HepG2 (cell line): Measurements from ENCODE around the gene LLGL2. TPM values are rescaled to one million over a fixed set of nuclear protein-coding genes. Genes with fewer than 3 reads are reported as not detected.

Experiments used
- ATAC-seq: fragments of 200-7000 bp; cut with Tn5 transposase; 3 replicates; pipeline ENCODE4 v1.9.1; 2020; ENCODE audit warnings: mild to moderate bottlenecking, moderate library complexity
- BruUV-seq: library from RNA; stranded (reverse); fragments of 400-500 nt; replicated peaks from 2 replicates; lab custom pipeline; 2021; lab: Mats Ljungman, UMichigan
- CTCF ChIA-PET: fragments of 300-600 bp; formaldehyde crosslinking; extraction: SDS; loops from one replicate; lab custom pipeline; 2021; ENCODE audit warnings: low total read pairs, inconsistent platforms, low intra/inter-chr PET ratio; lab: Yijun Ruan, JAX
- POLR2A ChIA-PET: fragments of 350-600 bp; sonication (Branson Sonifier 250); formaldehyde crosslinking; loops from one replicate; lab custom pipeline; 2020; ENCODE audit warnings: antibody characterized with exemption, inconsistent platforms; lab: Yijun Ruan, JAX
- DNase-seq: peaks from one replicate; pipeline ENCODE4 v3.0.0-alpha.2; 2015; ENCODE audit warnings: low spot score
- FAIRE-seq: peaks from 3 replicates; lab custom pipeline; 2011; peaks lifted over from hg19 to GRCh38; lab: Jason Lieb, UNC
- H2AFZ ChIP-seq: one replicate; pipeline ENCODE4 v1.6.1; 2011; ENCODE audit warnings: low read length, inconsistent platforms
- H3K27ac ChIP-seq: fragments of 300-600 bp; 3 replicates; pipeline ENCODE4 v1.8.0; 2011; ENCODE audit warnings: mixed run types, mild to moderate bottlenecking, mixed read lengths, low read length, inconsistent platforms; ENCODE audit not compliant: insufficient read depth; ENCODE audit errors: extremely low read length
- H3K27me3 ChIP-seq, 2 experiments: fragments of 200-600 bp in 1 of 2; 2 replicates in 1 of 2; 3 replicates in 1 of 2; pipeline versions ENCODE4 v1.6.0 to v1.8.0; 2011; ENCODE audit warnings: low read length in 2 of 2, mild to moderate bottlenecking in 2 of 2, moderate library complexity in 2 of 2, inconsistent platforms in 1 of 2; ENCODE audit not compliant: insufficient read depth in 2 of 2, control insufficient read depth in 1 of 2
- H3K36me3 ChIP-seq, 2 experiments: fragments of 200-600 bp in 1 of 2; replicated peaks in 1 of 2; 2 replicates in 1 of 2; 3 replicates in 1 of 2; pipeline versions ENCODE4 v1.5.1 to v1.8.0; 2011; ENCODE audit warnings: low read length in 2 of 2, inconsistent platforms in 1 of 2; ENCODE audit not compliant: insufficient read depth in 2 of 2, control insufficient read depth in 1 of 2
- H3K4me1 ChIP-seq: 2 replicates; pipeline ENCODE4 v1.5.1; 2012; ENCODE audit warnings: low read length, inconsistent platforms; ENCODE audit not compliant: insufficient read depth
- H3K4me2 ChIP-seq: 2 replicates; pipeline ENCODE4 v1.6.0; 2011; ENCODE audit warnings: low read depth, low read length, inconsistent platforms
- H3K4me3 ChIP-seq, 3 experiments: fragments of 200-600 bp in 1 of 3; sonication (generic), shearing (Covaris generic) in 1 of 3; replicated peaks in 1 of 3; 2 replicates each; pipeline ENCODE4 v1.5.1; 2011 to 2016; ENCODE audit warnings: low read length in 3 of 3, inconsistent platforms in 2 of 3, low read depth in 2 of 3, mild to moderate bottlenecking in 2 of 3, control low read depth in 1 of 3, mixed read lengths in 1 of 3; ENCODE audit not compliant: insufficient read depth in 1 of 3
- H3K79me2 ChIP-seq: one replicate; pipeline ENCODE4 v1.6.1; 2011; ENCODE audit warnings: low read length, inconsistent platforms; ENCODE audit not compliant: insufficient read depth
- H3K9ac ChIP-seq: 2 replicates; pipeline ENCODE4 v1.6.0; 2011; ENCODE audit warnings: mild to moderate bottlenecking, low read depth, low read length, inconsistent platforms; ENCODE audit not compliant: insufficient read depth
- H3K9me3 ChIP-seq: 2 replicates; pipeline ENCODE4 v1.5.1; 2012; ENCODE audit warnings: mild to moderate bottlenecking, low read length
- H4K20me1 ChIP-seq: 2 replicates; pipeline ENCODE4 v1.6.0; 2011; ENCODE audit warnings: inconsistent platforms, mild to moderate bottlenecking, low read length, moderate library complexity; ENCODE audit not compliant: insufficient read depth
- AGO2 ChIP-seq: fragments of 200-400 bp; formaldehyde crosslinking; optimal IDR thresholded peaks from 2 replicates; pipeline ENCODE3; 2017; ENCODE audit warnings: mild to moderate bottlenecking, low read depth, low read length, moderate library complexity
- GABPB1 ChIP-seq: IDR thresholded peaks from 2 replicates; pipeline ENCODE4 v1.6.1; 2016; ENCODE audit warnings: mild to moderate bottlenecking, missing genetic modification reagents, moderate library complexity, missing compliant biosample characterization
- IKZF4 ChIP-seq: sonication (generic); formaldehyde crosslinking; IDR thresholded peaks from 2 replicates; pipeline ENCODE4 v1.5.1; 2020; ENCODE audit warnings: borderline replicate concordance, mild to moderate bottlenecking, low read depth, missing genetic modification reagents; ENCODE audit errors: not compliant biosample characterization
- MED13 ChIP-seq: sonication (generic); formaldehyde crosslinking; IDR thresholded peaks from 2 replicates; pipeline ENCODE4 v1.5.0; 2020; ENCODE audit warnings: missing genetic modification reagents
- NCOA2 ChIP-seq: sonication (generic); formaldehyde crosslinking; IDR thresholded peaks from 2 replicates; pipeline ENCODE4 v1.8.0; 2022; ENCODE audit warnings: inconsistent platforms
- PRDM4 ChIP-seq: sonication (generic); formaldehyde crosslinking; IDR thresholded peaks from 2 replicates; pipeline ENCODE4 v1.9.0; 2021; ENCODE audit warnings: missing genetic modification reagents, borderline replicate concordance
- TBP ChIP-seq: sonication (generic); formaldehyde crosslinking; IDR thresholded peaks from 2 replicates; pipeline ENCODE4 v1.5.0; 2020; ENCODE audit warnings: missing genetic modification reagents
- ZBTB4 ChIP-seq: sonication (generic); formaldehyde crosslinking; IDR thresholded peaks from 2 replicates; pipeline ENCODE4 v1.4.0; 2020; ENCODE audit warnings: missing genetic modification reagents, mild to moderate bottlenecking, borderline replicate concordance
- ZNF333 ChIP-seq: sonication (generic); formaldehyde crosslinking; IDR thresholded peaks from 2 replicates; pipeline ENCODE4 v1.4.0; 2020; ENCODE audit warnings: mild to moderate bottlenecking, missing genetic modification reagents, borderline replicate concordance
- ZNF33B ChIP-seq: sonication (generic); formaldehyde crosslinking; IDR thresholded peaks from 2 replicates; pipeline ENCODE4 v1.5.1; 2020; ENCODE audit warnings: mild to moderate bottlenecking, missing genetic modification reagents
- ZNF549 ChIP-seq: sonication (generic); formaldehyde crosslinking; IDR thresholded peaks from 2 replicates; pipeline ENCODE4 v1.5.0; 2020; ENCODE audit warnings: missing genetic modification reagents
- ZNF720 ChIP-seq: sonication (generic); formaldehyde crosslinking; IDR thresholded peaks from 2 replicates; pipeline ENCODE4 v1.4.0; 2020; ENCODE audit warnings: missing genetic modification reagents
- WGBS: methylation state at CpG from one replicate; pipeline ENCODE4 v1.1.6; 2017; ENCODE audit warnings: low lambda C conversion rate; 5-methylcytosine and 5-hydroxymethylcytosine counted together
- in situ Hi-C: cut with HindIII; loops from 2 replicates; pipeline ENCODE4 v1.10.0; 2017; ENCODE audit warnings: low pct_unique_long_range_greater_than_20kb; ENCODE audit not compliant: extremely low pct_ligation_motif_present
- intact Hi-C: fragments of 100-400 bp; cut with micrococcal nuclease; formaldehyde crosslinking; loops from one replicate; pipeline ENCODE4 v1.10.0; 2022; ENCODE audit not compliant: unreplicated experiment
- polyA plus RNA-seq, 8 experiments: library from polyadenylated mRNA; depleted of rRNA in 3 of 8; stranded (reverse) in 7 of 8; unstranded in 1 of 8; fragments of >200 nt; fragmentation: Illumina TruSeq in 4 of 8; extraction: Trizol in 4 of 8; gene quantifications; 2 replicates each; pipeline versions ENCODE4 v1.2.1 to v1.2.3, GENCODE V29; 2011 to 2016; ENCODE audit warnings: low read depth in 4 of 8, missing spikeins in 1 of 8, mixed read lengths in 1 of 8; ENCODE audit not compliant: insufficient read depth in 1 of 8
- total RNA-seq, 5 experiments: library from RNA; depleted of rRNA; stranded (reverse); fragments of >200 nt; fragmentation: Illumina TruSeq; extraction: Trizol; gene quantifications; 2 replicates each; pipeline ENCODE4 v1.2.3, GENCODE V29; 2016; ENCODE audit warnings: low read depth in 1 of 5

Gene LLGL2
- total and polyA plus RNA-seq, 2 of the 13 experiments (the other 11 are each of a cell fraction or from before 2014, with no cell fraction given): 83.0 to 86.7 TPM

DNA sequence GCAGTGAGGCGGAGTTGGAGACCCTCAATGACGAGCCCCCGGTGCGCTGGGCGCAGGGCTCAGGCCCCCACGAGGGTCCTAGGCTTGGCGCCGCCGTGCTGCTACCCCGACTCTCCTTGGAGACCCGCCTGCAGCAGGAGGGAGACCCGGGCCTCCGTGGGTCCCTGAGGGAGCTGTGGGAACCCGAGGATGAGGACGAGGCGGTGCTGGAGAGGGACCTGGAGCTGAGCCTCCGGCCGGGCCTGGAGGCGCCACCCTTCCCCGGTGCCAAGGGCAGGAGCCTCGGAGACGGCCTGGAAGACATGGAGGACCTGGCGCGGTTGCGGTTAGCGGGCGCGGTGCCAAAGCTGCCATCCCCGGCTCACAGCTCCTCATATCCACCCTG, 64.4 kb downstream of the LLGL2 start (continued):
- peak; percentile 37; the same call in 1 of the 2 replicates for TF ChIP-seq ZBTB4
- no peak for TF ChIP-seq NCOA2
- peak; percentile 34; the same call in 1 of the 2 replicates for TF ChIP-seq GABPB1 (CRISPR knock-in tag)
- TF ChIP-seq TBP (CRISPR knock-in tag): no peak
- peak; percentile 33 for TF ChIP-seq AGO2
- 0 out of 2 replicates have a peak, but pooled peaks have one; percentile 30 for TF ChIP-seq MED13 (CRISPR knock-in tag)
- TF ChIP-seq ZNF333: no peak

DNA sequence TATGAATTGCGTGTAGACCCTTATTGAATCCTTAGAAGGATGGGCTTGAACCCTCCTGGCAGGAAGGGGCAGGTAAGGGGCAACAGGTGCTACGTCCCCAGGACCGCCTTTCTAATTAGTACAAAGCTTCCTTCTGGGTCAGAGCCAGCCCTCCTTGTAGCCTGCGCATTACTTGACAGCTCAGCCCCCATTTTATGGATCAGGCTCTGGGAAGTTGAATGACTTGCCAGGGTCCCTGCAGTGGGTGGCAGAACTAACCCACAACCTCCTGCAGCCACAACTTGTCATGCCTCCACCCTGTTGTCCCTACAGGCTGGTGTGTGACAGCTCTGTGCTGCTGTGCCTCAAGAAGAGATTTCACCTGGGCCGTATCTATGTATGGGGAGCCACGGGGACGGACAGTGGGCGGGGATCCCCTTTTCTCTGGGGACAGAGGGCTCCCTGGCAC, 64.8 kb downstream of the LLGL2 start:
- no peak for DNase-seq
- no peaks in the 10 kb centered on the region for H3K9me3 ChIP-seq
- in situ Hi-C loops (loop anchor here (10.0 kb wide), 1 partner anchor 166 kb away; no protein-coding TSS in a partner anchor), intact Hi-C loops (no loop called here)
- H2AFZ ChIP-seq: no peak overlapping the region
- no TSS peak for BruUV-seq
- peaks cover 29% of the 10 kb centered on the region for H3K4me1 ChIP-seq
- peak overlapping the region in 1 of 3 experiments; percentile 75; a peak in 1 of 6 replicates for H3K4me3 ChIP-seq
- no peaks in the 10 kb centered on the region for H3K79me2 ChIP-seq
- H3K9ac ChIP-seq: no peak overlapping the region
- TF ChIP-seq ZNF33B (no peak), PRDM4 (CRISPR knock-in tag) (no peak), ZNF720 (CRISPR knock-in tag) (no peak), ZNF549 (CRISPR knock-in tag) (no peak), IKZF4 (CRISPR knock-in tag) (peak; percentile 15)
- CTCF ChIA-PET: no interaction called here
- no peak overlapping the region for H3K27ac ChIP-seq
- POLR2A ChIA-PET: interaction anchor here (0.9 to 2.1 kb wide), 3 partner anchors 9 to 190 kb away, joined by 3 to 8 read pairs (median 3); no protein-coding TSS in a partner anchor
- ATAC-seq: 0 out of 3 replicates have a peak, but pooled peaks have one; percentile 3
- no peaks in the 10 kb centered on the region for H3K36me3 ChIP-seq
- H3K4me2 ChIP-seq: peak overlapping the region; percentile 50; the same call in 1 of the 2 replicates
- 39% methylated on average over 8 of the region's 8 CpGs for WGBS
- H4K20me1 ChIP-seq: no peaks in the 10 kb centered on the region
- peaks cover 13 to 17% of the 10 kb centered on the region in 2 experiments; a peak in 4 of 5 replicates for H3K27me3 ChIP-seq
- no peak for FAIRE-seq
